Rectal smooth muscle tissue (tissue), 1 donor: ENCODE results near the gene QSOX2.

ENCODE experiments used
- H3K27ac ChIP-seq: one replicate; pipeline ENCODE4 v1.7.0; 2013; ENCODE audit warnings: low read depth, low read length, inconsistent platforms
- H3K27me3 ChIP-seq: one replicate; pipeline ENCODE4 v1.7.0; 2013; ENCODE audit warnings: low read length; ENCODE audit not compliant: control insufficient read depth, insufficient read depth
- H3K36me3 ChIP-seq: one replicate; pipeline ENCODE4 v1.7.0; 2013; ENCODE audit warnings: low read length; ENCODE audit not compliant: control insufficient read depth, insufficient read depth
- H3K4me1 ChIP-seq: one replicate; pipeline ENCODE4 v1.7.0; 2013; ENCODE audit warnings: low read length; ENCODE audit not compliant: control insufficient read depth, insufficient read depth
- H3K4me3 ChIP-seq: one replicate; pipeline ENCODE4 v1.7.0; 2013; ENCODE audit warnings: low read length
- H3K9ac ChIP-seq: one replicate; pipeline ENCODE4 v1.7.0; 2013; ENCODE audit warnings: low read length

Gene QSOX2

GRCh38 chr9:136232969-136233368 lies 12.6 kb downstream of the QSOX2 start:
- no peak overlapping the region for H3K4me3 ChIP-seq
- H3K4me1 ChIP-seq = no peaks in the 10 kb centered on the region
- peaks cover 4% of the 10 kb centered on the region for H3K36me3 ChIP-seq
- no peaks in the 10 kb centered on the region for H3K27me3 ChIP-seq
- no peak overlapping the region for H3K27ac ChIP-seq
- no peak overlapping the region for H3K9ac ChIP-seq

DNA sequence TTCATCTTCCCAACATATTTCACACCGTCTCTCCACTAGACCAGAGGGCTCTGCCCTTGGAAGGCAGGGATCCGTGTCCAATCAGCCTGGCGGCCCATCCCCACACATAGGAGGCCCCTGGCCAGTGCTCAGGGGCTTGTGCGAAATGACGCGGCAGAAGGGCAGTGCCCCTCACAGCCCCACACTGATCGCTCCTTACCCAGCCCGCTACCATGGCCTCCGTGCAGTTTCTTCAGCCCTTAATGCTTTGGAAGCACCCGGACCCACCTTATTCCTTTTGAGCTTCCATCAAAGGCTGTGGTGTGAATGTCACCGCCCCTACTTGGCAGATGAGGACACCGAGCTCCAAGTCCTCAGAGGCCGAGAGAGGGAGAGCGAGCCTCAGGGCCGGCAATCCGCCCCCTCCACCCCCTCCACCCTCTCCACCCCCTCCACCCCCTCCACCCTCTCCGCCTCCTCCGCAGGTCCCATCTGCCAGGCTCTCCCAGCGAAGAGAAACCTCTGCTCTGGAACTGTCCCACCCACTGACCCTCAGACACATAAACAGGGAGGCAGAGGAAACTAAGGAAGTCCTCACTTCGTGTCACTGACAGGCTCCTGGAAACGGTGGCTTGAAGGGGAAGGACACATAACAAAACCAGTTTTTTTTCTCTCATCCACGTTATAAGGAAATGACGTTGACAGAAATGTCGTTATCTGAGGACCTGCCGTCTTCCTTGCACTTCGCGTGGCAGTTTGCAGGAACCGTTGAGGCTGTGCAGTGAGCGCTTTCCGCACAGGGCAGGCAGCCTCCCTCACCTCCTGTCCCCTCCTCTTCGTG lies 13.9 kb downstream of the QSOX2 start:
- no peak overlapping the region for H3K27ac ChIP-seq
- no peaks in the 10 kb centered on the region for H3K4me1 ChIP-seq
- no peak overlapping the region for H3K9ac ChIP-seq
- H3K27me3 ChIP-seq = no peaks in the 10 kb centered on the region
- H3K36me3 ChIP-seq = peaks cover 4% of the 10 kb centered on the region
- H3K4me3 ChIP-seq = no peak overlapping the region

GRCh38 chr9:136230773-136231172 lies 14.8 kb downstream of the QSOX2 start:
- H3K27ac ChIP-seq = no peak overlapping the region
- peaks cover 4% of the 10 kb centered on the region for H3K36me3 ChIP-seq
- no peak overlapping the region for H3K4me3 ChIP-seq
- no peaks in the 10 kb centered on the region for H3K27me3 ChIP-seq
- no peak overlapping the region for H3K9ac ChIP-seq
- no peaks in the 10 kb centered on the region for H3K4me1 ChIP-seq

DNA sequence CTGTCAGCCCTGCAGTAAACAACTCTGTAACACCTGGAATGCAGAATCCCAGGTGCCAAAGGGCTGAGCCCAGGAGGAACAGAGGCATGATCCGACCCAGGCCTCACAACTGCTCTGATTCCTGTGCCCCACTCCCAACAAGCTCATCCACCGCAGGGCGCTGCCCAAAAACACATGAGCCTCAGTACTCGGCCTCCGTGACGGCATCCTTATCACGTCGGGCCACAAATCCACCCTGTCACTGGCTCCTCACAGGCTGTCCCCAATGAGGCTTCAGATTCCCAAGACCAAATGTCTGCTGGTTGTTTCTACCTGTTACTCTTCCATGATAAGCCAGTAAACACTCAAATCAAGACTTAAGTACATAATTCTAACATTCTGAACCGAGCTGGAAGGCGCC lies 15.2 kb downstream of the QSOX2 start:
- Histone ChIP-seq H3K9ac (no peak overlapping the region), H3K27ac (no peak overlapping the region), H3K27me3 (no peaks in the 10 kb centered on the region), H3K4me3 (no peak overlapping the region), H3K4me1 (no peaks in the 10 kb centered on the region), H3K36me3 (peaks cover 4% of the 10 kb centered on the region)

- H3K4me1 ChIP-seq = no peaks in the 10 kb centered on the region
- no peak overlapping the region for H3K4me3 ChIP-seq
- H3K9ac ChIP-seq = no peak overlapping the region
- peaks cover 4% of the 10 kb centered on the region for H3K36me3 ChIP-seq
- no peaks in the 10 kb centered on the region for H3K27me3 ChIP-seq
- no peak overlapping the region for H3K27ac ChIP-seq
Measured at GRCh38 chr9:136229096-136230065, 16.2 kb downstream of the QSOX2 start.

DNA sequence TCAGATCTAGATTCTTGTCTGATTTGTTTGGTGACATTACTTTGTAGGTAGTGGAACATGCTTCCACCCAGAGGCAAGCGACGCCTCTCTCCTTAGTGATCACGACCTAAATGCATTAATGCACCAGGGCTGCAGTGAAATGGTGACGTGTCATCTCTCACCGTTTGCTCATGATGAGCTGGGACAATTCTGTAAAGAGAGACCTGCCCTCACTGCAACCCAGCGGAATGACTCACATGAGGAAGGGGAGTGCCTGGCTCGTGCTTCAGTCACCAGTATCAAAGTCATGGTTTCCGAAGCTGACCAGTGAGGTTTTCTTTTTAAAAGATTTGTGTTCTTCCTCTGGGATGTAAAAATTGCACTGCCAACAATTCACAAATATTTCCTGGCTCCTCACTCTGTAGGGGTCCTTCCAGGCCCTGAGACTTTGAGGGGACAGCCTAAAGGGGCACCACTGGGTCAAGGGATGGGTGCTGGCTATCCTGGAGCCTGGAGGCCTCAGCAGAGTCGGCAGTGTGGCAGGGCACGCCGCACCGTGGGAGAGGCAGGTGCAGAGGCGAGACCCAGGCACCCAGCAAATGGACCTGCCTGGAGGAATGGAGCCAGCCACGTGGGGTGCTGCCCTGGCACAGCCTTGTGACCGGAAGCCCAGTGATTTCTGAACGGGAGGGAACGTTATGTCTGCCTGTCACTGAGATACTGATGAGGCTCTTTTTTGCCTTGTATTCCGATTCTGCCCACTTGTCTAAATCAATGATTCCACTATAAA lies 17.3 kb downstream of the QSOX2 start:
- Histone ChIP-seq H3K36me3 (peaks cover 3% of the 10 kb centered on the region), H3K27me3 (no peaks in the 10 kb centered on the region), H3K4me3 (no peak overlapping the region), H3K27ac (no peak overlapping the region), H3K4me1 (no peaks in the 10 kb centered on the region), H3K9ac (no peak overlapping the region)

GRCh38 chr9:136226680-136227407 lies 18.8 kb downstream of the QSOX2 start:
- Histone ChIP-seq H3K9ac (no peak overlapping the region), H3K4me1 (no peaks in the 10 kb centered on the region), H3K27ac (no peak overlapping the region), H3K36me3 (peaks cover 4% of the 10 kb centered on the region), H3K4me3 (no peak overlapping the region), H3K27me3 (no peaks in the 10 kb centered on the region)

GRCh38 chr9:136225748-136226679 lies 19.6 kb downstream of the QSOX2 start:
- no peak overlapping the region for H3K27ac ChIP-seq
- H3K4me1 ChIP-seq = no peaks in the 10 kb centered on the region
- H3K27me3 ChIP-seq = no peaks in the 10 kb centered on the region
- H3K36me3 ChIP-seq = peaks cover 12% of the 10 kb centered on the region
- no peak overlapping the region for H3K9ac ChIP-seq
- no peak overlapping the region for H3K4me3 ChIP-seq

DNA sequence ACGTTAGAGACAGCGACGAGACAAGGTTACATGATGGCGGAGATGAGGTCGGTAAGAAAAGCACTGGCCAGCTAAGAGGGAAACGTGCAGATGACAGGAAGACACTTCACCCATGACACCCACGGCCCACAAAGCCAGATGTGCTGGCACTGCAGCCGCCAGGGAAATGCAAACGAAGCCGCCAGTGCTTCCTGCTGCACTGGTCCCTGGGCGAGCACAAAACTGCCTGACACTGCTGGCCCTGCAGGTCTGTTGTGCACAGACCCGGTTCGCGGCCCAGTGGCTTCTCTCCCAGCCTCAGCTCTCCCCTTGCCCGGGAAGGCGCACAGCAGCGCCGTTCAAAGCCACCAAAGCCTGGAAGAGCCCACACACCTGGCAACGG lies 20.3 kb downstream of the QSOX2 start:
- Histone ChIP-seq H3K4me1 (no peaks in the 10 kb centered on the region), H3K27me3 (no peaks in the 10 kb centered on the region), H3K27ac (no peak overlapping the region), H3K36me3 (peaks cover 12% of the 10 kb centered on the region), H3K9ac (no peak overlapping the region), H3K4me3 (no peak overlapping the region)

DNA sequence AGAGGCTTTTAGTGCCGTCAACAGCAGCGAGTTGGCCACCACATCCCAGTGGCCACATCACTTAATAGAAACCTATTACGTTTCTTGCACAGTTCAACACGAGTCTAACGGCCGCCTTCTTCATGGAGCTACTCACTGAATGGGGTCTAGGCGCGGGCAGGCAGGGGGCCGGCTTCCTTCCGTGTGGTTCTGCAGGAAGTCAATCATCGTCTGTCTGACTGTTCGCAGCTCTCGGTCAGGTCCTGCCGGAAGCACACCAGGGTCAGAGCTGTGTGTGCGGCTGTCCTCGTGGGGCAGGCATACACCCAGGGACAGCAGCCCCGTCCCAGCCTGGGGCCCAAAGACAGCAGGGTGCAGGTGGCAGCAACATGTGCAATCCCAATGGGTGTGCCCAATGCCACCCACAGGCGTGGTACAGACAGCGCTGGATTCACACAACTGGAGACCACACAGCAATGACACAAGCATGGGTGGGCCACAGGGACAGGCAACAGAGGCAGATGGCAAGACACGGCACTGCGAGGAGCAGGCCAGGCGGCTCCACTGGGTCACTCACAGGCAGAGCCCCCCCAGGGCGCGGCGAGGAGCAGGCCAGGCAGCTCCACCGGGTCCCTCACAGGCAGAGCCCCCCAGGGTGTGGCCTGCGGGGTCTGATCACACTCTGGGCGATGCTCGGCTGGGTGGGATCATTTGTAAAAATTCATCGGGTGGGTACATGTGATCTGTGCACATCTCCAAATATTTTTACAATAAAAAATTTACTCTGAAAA lies 21.6 kb downstream of the QSOX2 start:
- no peaks in the 10 kb centered on the region for H3K4me1 ChIP-seq
- H3K36me3 ChIP-seq = peaks cover 12% of the 10 kb centered on the region
- H3K27ac ChIP-seq = no peak overlapping the region
- no peaks in the 10 kb centered on the region for H3K27me3 ChIP-seq
- no peak overlapping the region for H3K9ac ChIP-seq
- H3K4me3 ChIP-seq = no peak overlapping the region
